HepG2 (cell line): ENCODE results near the gene GABRG3. TPM values are rescaled to one million over a fixed set of nuclear protein-coding genes. Genes with fewer than 3 reads are reported as not detected.

Source experiments
- ATAC-seq: fragments of 200-7000 bp; cut with Tn5 transposase; 3 replicates; pipeline ENCODE4 v1.9.1; 2020; ENCODE audit warnings: mild to moderate bottlenecking, moderate library complexity
- BruUV-seq: library from RNA; stranded (reverse); fragments of 400-500 nt; replicated peaks from 2 replicates; lab custom pipeline; 2021; lab: Mats Ljungman, UMichigan
- CTCF ChIA-PET: fragments of 300-600 bp; formaldehyde crosslinking; extraction: SDS; loops from one replicate; lab custom pipeline; 2021; ENCODE audit warnings: low total read pairs, inconsistent platforms, low intra/inter-chr PET ratio; lab: Yijun Ruan, JAX
- POLR2A ChIA-PET: fragments of 350-600 bp; sonication (Branson Sonifier 250); formaldehyde crosslinking; loops from one replicate; lab custom pipeline; 2020; ENCODE audit warnings: antibody characterized with exemption, inconsistent platforms; lab: Yijun Ruan, JAX
- DNase-seq: peaks from one replicate; pipeline ENCODE4 v3.0.0-alpha.2; 2015; ENCODE audit warnings: low spot score
- FAIRE-seq: peaks from 3 replicates; lab custom pipeline; 2011; peaks lifted over from hg19 to GRCh38; lab: Jason Lieb, UNC
- H2AFZ ChIP-seq: one replicate; pipeline ENCODE4 v1.6.1; 2011; ENCODE audit warnings: low read length, inconsistent platforms
- H3K27ac ChIP-seq: fragments of 300-600 bp; 3 replicates; pipeline ENCODE4 v1.8.0; 2011; ENCODE audit warnings: mixed run types, mild to moderate bottlenecking, mixed read lengths, low read length, inconsistent platforms; ENCODE audit not compliant: insufficient read depth; ENCODE audit errors: extremely low read length
- H3K27me3 ChIP-seq, 2 experiments: fragments of 200-600 bp in 1 of 2; 2 replicates in 1 of 2; 3 replicates in 1 of 2; pipeline versions ENCODE4 v1.6.0 to v1.8.0; 2011; ENCODE audit warnings: low read length in 2 of 2, mild to moderate bottlenecking in 2 of 2, moderate library complexity in 2 of 2, inconsistent platforms in 1 of 2; ENCODE audit not compliant: insufficient read depth in 2 of 2, control insufficient read depth in 1 of 2
- H3K36me3 ChIP-seq, 2 experiments: fragments of 200-600 bp in 1 of 2; replicated peaks in 1 of 2; 2 replicates in 1 of 2; 3 replicates in 1 of 2; pipeline versions ENCODE4 v1.5.1 to v1.8.0; 2011; ENCODE audit warnings: low read length in 2 of 2, inconsistent platforms in 1 of 2; ENCODE audit not compliant: insufficient read depth in 2 of 2, control insufficient read depth in 1 of 2
- H3K4me1 ChIP-seq: 2 replicates; pipeline ENCODE4 v1.5.1; 2012; ENCODE audit warnings: low read length, inconsistent platforms; ENCODE audit not compliant: insufficient read depth
- H3K4me2 ChIP-seq: 2 replicates; pipeline ENCODE4 v1.6.0; 2011; ENCODE audit warnings: low read depth, low read length, inconsistent platforms
- H3K4me3 ChIP-seq, 3 experiments: fragments of 200-600 bp in 1 of 3; sonication (generic), shearing (Covaris generic) in 1 of 3; replicated peaks in 1 of 3; 2 replicates each; pipeline ENCODE4 v1.5.1; 2011 to 2016; ENCODE audit warnings: low read length in 3 of 3, inconsistent platforms in 2 of 3, low read depth in 2 of 3, mild to moderate bottlenecking in 2 of 3, control low read depth in 1 of 3, mixed read lengths in 1 of 3; ENCODE audit not compliant: insufficient read depth in 1 of 3
- H3K79me2 ChIP-seq: one replicate; pipeline ENCODE4 v1.6.1; 2011; ENCODE audit warnings: low read length, inconsistent platforms; ENCODE audit not compliant: insufficient read depth
- H3K9ac ChIP-seq: 2 replicates; pipeline ENCODE4 v1.6.0; 2011; ENCODE audit warnings: mild to moderate bottlenecking, low read depth, low read length, inconsistent platforms; ENCODE audit not compliant: insufficient read depth
- H3K9me3 ChIP-seq: 2 replicates; pipeline ENCODE4 v1.5.1; 2012; ENCODE audit warnings: mild to moderate bottlenecking, low read length
- H4K20me1 ChIP-seq: 2 replicates; pipeline ENCODE4 v1.6.0; 2011; ENCODE audit warnings: inconsistent platforms, mild to moderate bottlenecking, low read length, moderate library complexity; ENCODE audit not compliant: insufficient read depth
- GZF1 ChIP-seq: sonication (generic); formaldehyde crosslinking; IDR thresholded peaks from 2 replicates; pipeline ENCODE4 v1.5.1; 2020; ENCODE audit warnings: mild to moderate bottlenecking, missing genetic modification reagents
- HNRNPH1 ChIP-seq: fragments of 200-400 bp; formaldehyde crosslinking; optimal IDR thresholded peaks from 2 replicates; pipeline ENCODE3; 2017; ENCODE audit warnings: mild to moderate bottlenecking, low read depth, low read length
- REL ChIP-seq: sonication (generic); formaldehyde crosslinking; conservative IDR thresholded peaks from 2 replicates; pipeline ENCODE4 v1.8.0; 2022; ENCODE audit warnings: mild to moderate bottlenecking, missing genetic modification reagents, moderate library complexity
- REPIN1 ChIP-seq: sonication (generic); formaldehyde crosslinking; IDR thresholded peaks from 2 replicates; pipeline ENCODE4 v1.8.0; 2022; ENCODE audit warnings: missing genetic modification reagents, low read depth, mild to moderate bottlenecking, borderline replicate concordance
- RFXANK ChIP-seq: IDR thresholded peaks from 2 replicates; pipeline ENCODE4 v1.6.1; 2016
- RXRA ChIP-seq: sonication (generic); formaldehyde crosslinking; IDR thresholded peaks from 2 replicates; pipeline ENCODE4 v1.5.1; 2020; ENCODE audit warnings: missing genetic modification reagents
- SNRNP70 ChIP-seq: fragments of 200-400 bp; formaldehyde crosslinking; IDR thresholded peaks from 2 replicates; pipeline ENCODE4 v1.6.1; 2017; ENCODE audit warnings: mild to moderate bottlenecking, low read depth, low read length, moderate library complexity
- TAF1 ChIP-seq: sonication (generic); formaldehyde crosslinking; IDR thresholded peaks from 2 replicates; pipeline ENCODE4 v1.4.0; 2020; ENCODE audit warnings: missing genetic modification reagents
- XRCC5 ChIP-seq: fragments of 200-400 bp; formaldehyde crosslinking; optimal IDR thresholded peaks from 2 replicates; pipeline ENCODE3; 2017; ENCODE audit warnings: mild to moderate bottlenecking, low read length
- ZNF232 ChIP-seq: sonication (generic); formaldehyde crosslinking; IDR thresholded peaks from 2 replicates; pipeline ENCODE4 v1.4.0; 2020; ENCODE audit warnings: missing genetic modification reagents, borderline replicate concordance
- WGBS: methylation state at CpG from one replicate; pipeline ENCODE4 v1.1.6; 2017; ENCODE audit warnings: low lambda C conversion rate; 5-methylcytosine and 5-hydroxymethylcytosine counted together
- in situ Hi-C: cut with HindIII; loops from 2 replicates; pipeline ENCODE4 v1.10.0; 2017; ENCODE audit warnings: low pct_unique_long_range_greater_than_20kb; ENCODE audit not compliant: extremely low pct_ligation_motif_present
- intact Hi-C: fragments of 100-400 bp; cut with micrococcal nuclease; formaldehyde crosslinking; loops from one replicate; pipeline ENCODE4 v1.10.0; 2022; ENCODE audit not compliant: unreplicated experiment
- polyA plus RNA-seq, 8 experiments: library from polyadenylated mRNA; depleted of rRNA in 3 of 8; stranded (reverse) in 7 of 8; unstranded in 1 of 8; fragments of >200 nt; fragmentation: Illumina TruSeq in 4 of 8; extraction: Trizol in 4 of 8; gene quantifications; 2 replicates each; pipeline versions ENCODE4 v1.2.1 to v1.2.3, GENCODE V29; 2011 to 2016; ENCODE audit warnings: low read depth in 4 of 8, missing spikeins in 1 of 8, mixed read lengths in 1 of 8; ENCODE audit not compliant: insufficient read depth in 1 of 8
- total RNA-seq, 5 experiments: library from RNA; depleted of rRNA; stranded (reverse); fragments of >200 nt; fragmentation: Illumina TruSeq; extraction: Trizol; gene quantifications; 2 replicates each; pipeline ENCODE4 v1.2.3, GENCODE V29; 2016; ENCODE audit warnings: low read depth in 1 of 5

Gene GABRG3
- total and polyA plus RNA-seq, 2 of the 13 experiments (the other 11 are each of a cell fraction or from before 2014, with no cell fraction given) = not detected

- H3K4me1 ChIP-seq = no peaks in the 10 kb centered on the region
- H3K9ac ChIP-seq = no peak overlapping the region
- TF ChIP-seq REL (CRISPR knock-in tag) = no peak
- no peak for TF ChIP-seq TAF1 (CRISPR knock-in tag)
- TF ChIP-seq ZNF232 (CRISPR knock-in tag) = no peak
- no peak for TF ChIP-seq SNRNP70
- no peaks in the 10 kb centered on the region for H3K36me3 ChIP-seq
- no peaks in the 10 kb centered on the region for H4K20me1 ChIP-seq
- CTCF ChIA-PET = no interaction called here
- no peaks in the 10 kb centered on the region for H3K27me3 ChIP-seq
- 1% methylated on average over 3 of the region's 3 CpGs for WGBS
- FAIRE-seq (no peak), DNase-seq (no peak), ATAC-seq (no peak)
- intact Hi-C loops (no loop called here), in situ Hi-C loops (no loop called here)
- no peak overlapping the region for H2AFZ ChIP-seq
- no TSS peak for BruUV-seq
- no peak overlapping the region for H3K4me3 ChIP-seq
- H3K9me3 ChIP-seq = peaks cover 37% of the 10 kb centered on the region
- no peaks in the 10 kb centered on the region for H3K79me2 ChIP-seq
- no peak overlapping the region for H3K4me2 ChIP-seq
- POLR2A ChIA-PET = no interaction called here
- H3K27ac ChIP-seq = no peak overlapping the region
Observed at GRCh38 chr15:27485265-27485664, 514.3 kb downstream of the GABRG3 start.

GRCh38 chr15:27486051-27486450 lies 515.1 kb downstream of the GABRG3 start:
- CTCF ChIA-PET = no interaction called here
- no peaks in the 10 kb centered on the region for H3K36me3 ChIP-seq
- H3K9ac ChIP-seq = no peak overlapping the region
- no peaks in the 10 kb centered on the region for H3K4me1 ChIP-seq
- DNase-seq = no peak
- TF ChIP-seq RFXANK (CRISPR knock-in tag) = no peak
- TF ChIP-seq XRCC5 = no peak
- no peak for TF ChIP-seq RXRA (CRISPR knock-in tag)
- TF ChIP-seq GZF1 (CRISPR knock-in tag) = no peak
- TF ChIP-seq REPIN1 (CRISPR knock-in tag) = no peak
- TF ChIP-seq HNRNPH1 = no peak
- TF ChIP-seq, all 625 proteins: peak for 0
- Histone ChIP-seq H2AFZ (no peak overlapping the region), H3K4me2 (no peak overlapping the region), H3K27me3 (no peaks in the 10 kb centered on the region), H3K4me3 (no peak overlapping the region), H3K79me2 (no peaks in the 10 kb centered on the region), H3K27ac (no peak overlapping the region), H4K20me1 (no peaks in the 10 kb centered on the region), H3K9me3 (peaks cover 30% of the 10 kb centered on the region)
- no TSS peak for BruUV-seq
- ATAC-seq (no peak), FAIRE-seq (no peak)
- in situ Hi-C loops (no loop called here), intact Hi-C loops (no loop called here)
- POLR2A ChIA-PET = no interaction called here
- WGBS = 7% methylated on average over 4 of the region's 6 CpGs
